CD4-positive, alpha-beta T cell treated with Interleukin-21 for 1 hour (primary cell): ENCODE data around the gene ZNF428.
"Not testable (repeated sequence)": the region's sequence is repeated elsewhere in the genome, so short reads cannot be mapped to it uniquely, and the experiment has no call there.

ENCODE experiments used
- DNase-seq: peaks from one replicate; pipeline ENCODE4 v3.0.0-alpha.2; 2020

ZNF428 gene

DNA sequence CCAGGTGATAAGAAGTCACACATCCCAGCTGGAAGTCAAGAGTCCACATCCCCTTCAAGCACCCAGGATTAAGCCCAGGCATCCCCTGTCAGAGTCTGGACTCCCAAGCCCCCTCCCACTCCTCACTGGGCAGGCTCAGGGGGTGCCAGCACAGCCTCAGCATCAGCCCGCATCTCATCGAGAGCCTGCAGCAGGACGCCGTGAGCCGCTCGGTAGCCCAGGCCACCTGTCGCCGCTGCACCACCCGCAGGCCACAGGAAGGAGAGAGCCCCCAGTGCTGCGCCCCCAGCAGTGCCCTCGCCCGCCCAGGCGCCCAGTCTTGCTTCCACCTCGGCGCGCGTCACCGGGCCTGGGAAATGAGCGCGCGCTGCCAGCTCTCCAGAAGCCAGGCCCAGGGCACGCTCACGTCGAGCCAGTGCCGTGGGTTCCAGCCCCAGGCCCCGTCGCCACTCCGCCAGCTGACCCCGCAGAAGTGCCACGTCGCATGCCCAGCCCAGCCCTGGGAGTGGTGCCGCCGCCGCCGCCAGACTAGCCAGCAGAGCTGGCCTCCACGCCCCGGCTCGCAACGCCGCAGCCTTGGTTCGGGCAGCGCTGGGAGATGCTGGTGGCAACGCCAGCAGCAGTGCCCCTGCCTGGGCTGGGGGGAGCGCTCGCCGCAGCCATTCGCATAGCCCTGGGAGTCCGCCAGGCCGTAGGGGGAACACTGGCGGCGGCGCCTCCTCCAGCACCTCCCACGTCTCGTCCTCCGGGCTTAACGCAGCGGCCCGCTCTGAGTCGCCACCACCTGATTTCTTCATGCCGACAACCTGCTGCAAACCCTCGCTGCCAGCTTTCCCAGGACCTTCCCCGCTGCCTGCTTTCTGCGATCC is 27.3 kb downstream of the ZNF428 start:
- DNase-seq, result no peak

DNA sequence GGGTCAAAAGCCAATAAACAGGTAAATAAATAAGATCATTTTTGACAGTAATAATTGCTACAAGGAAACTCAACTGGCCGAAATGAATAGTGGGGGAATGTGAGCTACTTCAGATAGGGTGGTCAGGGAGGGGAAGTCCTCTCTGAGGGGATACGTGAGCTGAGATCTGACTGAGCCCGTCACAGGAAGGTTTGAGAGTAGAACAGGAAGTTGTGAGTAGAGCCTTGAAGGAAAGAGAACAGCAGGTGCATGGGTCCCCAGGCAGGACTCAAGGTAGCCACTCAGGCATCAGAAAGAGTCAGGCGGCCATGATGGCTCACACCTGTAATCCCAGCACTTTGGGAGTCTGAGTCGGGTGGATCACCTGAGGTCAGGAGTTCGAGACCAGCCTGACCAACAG is 29.8 kb downstream of the ZNF428 start:
- DNase-seq, result no peak

DNA sequence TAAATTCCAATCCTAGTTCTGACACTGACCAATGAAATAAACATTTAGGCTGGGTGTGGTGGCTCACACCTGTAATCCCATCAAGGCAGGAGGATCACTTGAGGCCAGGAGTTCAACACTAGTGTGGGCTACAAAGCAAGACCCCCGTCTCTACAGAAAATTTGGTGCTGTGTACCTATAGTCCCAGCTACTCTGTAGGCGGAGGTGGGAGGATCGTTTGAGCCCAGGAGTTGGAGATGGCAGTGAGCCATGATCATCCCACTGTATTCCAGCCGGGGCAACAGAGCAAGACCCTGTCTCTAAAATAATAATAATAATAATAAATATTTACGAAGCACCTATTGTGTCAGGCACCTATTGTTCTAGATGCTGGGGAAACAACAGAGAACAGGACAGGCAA is 30.2 kb downstream of the ZNF428 start:
- DNase-seq, result no peak

DNA sequence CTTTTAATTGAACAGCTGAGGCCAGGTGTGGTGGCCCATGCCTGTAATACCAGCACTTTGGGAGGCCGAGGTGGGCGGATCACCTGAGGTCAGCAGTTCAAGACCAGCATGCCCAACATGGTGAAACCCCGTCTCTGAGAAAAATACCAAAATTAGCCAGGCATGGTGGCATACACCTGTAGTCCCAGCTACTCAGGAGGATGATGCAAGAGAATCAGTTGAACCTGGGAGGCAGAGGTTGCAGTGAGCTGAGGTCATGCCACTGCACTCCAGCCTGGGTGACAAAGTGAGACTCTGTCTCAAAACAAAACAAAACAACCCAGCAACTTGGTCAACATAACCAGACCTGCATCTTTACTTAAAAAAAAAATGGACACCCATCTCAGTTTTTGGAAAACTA is 32.4 kb downstream of the ZNF428 start:
- DNase-seq, result not testable (repeated sequence)

DNA sequence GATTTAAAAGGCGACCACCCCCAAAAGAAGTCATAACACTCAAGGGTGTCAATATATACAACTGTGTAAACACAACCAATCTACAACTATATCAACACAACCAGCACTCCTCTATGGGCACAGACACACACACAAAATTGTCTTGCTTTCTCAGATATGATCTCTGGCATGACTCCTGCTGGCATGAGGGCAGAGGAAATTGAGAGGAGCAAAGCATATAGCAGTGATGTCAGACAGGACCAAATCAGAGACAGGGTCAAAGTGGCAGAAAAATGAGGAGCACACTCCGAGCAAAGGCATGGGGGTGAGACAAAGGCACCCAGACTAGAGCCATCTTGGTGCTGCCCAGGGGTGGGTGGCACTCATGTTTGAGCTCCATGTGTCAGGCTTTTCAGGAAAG is 33.1 kb downstream of the ZNF428 start:
- DNase-seq, result no peak

DNA sequence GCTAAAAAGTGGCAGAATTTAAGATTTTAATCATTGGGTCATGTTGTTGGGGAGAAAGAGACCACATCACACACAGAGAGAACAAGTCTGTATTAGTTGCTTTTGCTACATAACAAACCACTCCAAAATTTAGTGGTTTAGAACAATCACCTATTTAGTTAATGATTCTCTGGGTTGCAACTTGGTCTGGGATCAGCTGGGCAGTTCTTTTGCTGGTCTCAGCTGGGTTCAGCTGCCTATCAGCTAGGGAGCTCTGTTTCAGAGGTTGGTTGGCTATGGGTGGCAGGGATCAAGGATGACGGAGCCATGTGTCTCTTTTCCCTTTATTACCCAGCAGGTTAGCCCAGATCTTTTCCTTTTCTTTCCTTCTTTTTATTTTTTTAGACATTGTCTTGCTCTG is 34.9 kb downstream of the ZNF428 start:
- no peak for DNase-seq

DNA sequence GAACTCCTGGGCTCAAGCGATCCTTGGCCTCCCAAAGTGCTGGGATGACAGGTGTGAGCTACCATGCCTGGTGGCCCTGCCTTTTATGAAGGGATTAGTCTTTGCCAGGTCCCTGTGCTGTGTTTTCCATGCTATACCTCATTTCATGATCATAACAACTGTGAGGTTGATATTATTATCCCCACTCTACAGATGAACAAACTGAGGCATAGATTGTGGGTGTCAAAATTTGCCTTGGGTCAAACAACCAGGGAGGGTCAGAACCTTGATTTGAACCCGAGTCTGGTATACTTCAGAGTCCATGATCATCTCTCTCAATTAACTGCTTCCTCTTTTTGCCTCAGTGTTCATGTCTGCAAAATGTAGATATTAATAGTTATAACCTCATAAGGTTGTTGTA is 36.9 kb downstream of the ZNF428 start:
- DNase-seq, result no peak

DNA sequence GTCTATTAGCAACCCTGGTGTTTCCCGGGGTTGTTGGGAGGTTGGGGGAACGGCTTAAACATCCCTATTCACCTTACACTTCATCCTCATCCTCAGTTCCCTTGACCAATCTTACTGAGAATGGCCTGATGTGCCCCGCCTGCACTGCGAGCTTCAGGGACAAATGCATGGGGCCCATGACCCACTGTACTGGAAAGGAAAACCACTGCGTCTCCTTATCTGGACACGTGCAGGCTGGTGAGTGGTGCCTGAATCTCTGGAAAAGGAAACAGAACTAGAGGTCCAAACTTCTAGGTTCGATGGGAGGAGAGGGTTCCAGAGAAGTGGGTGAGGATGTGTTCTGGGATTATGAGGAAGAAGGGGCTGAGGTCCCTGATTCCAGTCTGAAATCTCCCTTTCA is 38.0 kb downstream of the ZNF428 start:
- DNase-seq, result no peak

DNA sequence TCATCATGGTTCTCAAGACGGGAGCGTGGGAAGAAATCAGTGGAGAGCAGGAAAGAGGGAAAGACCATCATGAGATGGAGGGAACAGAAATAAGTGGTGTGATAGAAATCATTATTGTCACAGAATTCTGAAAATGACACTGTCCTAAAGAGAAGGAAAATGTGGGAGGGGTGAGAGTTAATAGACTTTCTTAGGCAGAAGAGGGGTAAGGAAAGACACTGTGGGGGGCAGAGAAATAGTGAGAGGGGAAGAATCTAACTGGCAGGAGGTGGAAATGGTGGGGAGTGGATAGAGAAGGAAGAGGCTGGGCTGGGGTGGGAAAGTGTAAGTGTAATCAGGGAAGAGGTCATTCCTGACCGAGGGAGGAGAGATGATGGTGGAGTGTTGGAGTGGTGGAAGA is 40.6 kb downstream of the ZNF428 start:
- no peak for DNase-seq

DNA sequence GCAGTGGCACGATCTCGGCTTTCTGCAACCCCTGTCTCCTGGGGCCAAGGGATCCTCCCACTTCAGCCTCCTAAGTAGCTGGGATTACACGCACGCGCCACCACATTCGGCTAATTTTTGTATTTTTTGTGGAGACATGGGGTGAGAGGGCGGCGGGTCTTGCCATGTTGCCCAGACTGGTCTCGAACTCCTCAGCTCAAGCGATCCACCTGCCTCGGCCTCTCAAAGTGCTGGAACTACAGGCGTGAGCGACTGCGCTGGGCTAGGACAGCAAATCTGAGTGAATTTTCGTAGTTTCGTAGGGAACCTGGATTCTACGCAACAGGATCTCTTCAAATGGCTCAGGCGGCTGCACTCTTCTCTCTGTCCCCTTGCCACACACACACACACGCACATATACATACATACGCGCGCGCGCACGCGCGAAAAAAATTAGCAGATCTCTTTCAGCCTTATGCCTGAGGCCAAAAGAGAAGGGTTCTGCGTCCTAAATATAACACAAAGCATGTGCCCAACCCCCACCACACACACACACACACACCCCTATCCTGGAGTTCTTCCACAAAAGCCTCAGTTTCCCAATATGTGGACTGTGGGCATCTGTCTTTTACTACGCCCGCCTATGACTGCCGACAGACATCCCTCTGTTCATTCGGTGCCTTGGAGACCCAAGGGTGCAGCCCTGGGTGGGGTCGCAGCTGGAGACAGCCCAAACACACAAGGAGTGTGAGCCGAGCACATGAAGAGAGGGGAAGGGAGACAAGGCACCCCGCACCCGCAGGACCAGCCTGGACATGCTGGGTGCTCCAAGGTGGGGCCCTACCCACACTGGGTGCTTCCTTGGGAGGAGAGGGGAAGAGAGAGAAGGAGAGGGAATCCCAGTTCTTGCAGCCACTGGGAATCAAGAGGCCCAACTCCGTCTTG is 43.2 kb downstream of the ZNF428 start:
- no peak for DNase-seq

DNA sequence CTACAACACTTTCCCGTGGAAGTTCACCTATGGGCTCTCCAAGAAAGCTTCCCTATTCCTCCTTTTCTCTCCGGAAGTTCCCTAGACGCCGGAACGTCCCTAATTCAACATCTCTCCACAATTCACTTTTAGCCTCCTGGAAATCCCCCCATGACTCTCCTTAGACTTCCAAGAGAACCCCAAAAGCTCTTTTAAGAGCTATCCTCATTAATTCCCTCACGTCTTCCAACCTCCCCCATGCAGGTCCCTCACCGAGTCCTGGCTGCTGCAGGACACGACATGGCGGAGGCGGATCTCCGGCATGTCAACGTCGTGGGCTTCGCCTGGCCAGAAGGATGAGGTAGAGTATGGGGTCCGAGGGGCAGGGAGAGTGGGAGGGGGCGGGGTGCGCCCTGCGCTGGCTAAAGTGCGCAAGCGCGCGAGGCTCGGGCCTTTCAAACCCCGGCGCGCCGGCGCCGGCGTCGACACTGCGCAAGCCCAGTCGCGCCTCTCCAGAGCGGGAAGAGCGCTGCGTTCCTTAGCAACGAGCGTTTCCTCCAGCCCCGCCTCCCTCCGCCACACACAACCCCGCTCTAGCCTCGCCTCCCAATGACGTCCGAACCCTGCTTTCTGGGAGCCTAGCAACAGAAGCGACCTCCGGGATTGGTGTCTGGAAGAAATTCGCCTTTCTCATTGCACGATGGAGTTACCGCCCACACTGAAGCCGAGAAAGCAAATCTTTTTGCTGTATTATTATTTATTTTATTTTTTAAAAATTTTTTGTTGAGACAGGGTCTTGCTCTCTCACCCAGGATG is 44.1 kb downstream of the ZNF428 start, which contains the start of the genes PINLYP and XRCC1:
Gene PINLYP, plus strand, starts transcription at position 646 of the 795 bp plus-strand sequence. CDS start 1,391 bp downstream, outside the sequence.
Gene XRCC1, minus strand, starts transcription at position 372 of the 795 bp plus-strand sequence. Its CDS starts 69 bp downstream, at position 303.
- DNase-seq, result peak; percentile 98

DNA sequence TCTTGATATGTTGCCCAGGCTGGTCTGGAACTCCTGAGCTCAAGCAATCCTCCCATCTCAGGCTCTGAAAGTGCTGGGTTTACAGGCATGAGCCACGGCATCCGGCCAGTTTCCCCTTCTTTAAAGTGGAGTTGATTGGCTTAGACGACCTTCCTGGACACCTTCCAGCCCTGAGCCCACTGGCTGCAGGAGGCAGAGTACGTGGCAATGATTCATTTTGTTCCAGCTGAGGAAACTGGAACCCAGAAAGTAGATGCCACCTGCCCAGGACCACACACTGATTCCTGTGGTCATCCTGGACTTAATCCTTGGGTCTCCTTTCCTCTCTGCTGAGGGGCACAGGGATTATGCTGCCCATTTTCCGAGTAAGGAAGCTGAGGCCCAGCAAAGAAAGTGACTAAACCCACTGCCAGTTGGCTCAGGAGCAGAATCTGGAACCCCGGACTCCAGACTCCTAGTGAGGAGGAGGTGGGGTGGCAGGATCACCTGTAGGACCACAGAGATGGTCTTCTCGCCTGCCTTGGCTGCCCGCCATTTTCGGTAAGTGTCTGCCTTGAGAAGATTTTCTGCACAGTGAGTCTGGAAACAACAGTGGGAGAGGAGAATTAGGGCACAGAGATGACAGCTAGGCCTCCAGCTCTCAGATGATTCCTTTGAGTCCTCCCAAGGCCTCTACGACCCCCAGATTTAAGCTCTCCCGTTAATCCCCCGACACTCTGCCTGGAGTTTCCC is 44.8 kb downstream of the ZNF428 start:
- DNase-seq, result no peak

DNA sequence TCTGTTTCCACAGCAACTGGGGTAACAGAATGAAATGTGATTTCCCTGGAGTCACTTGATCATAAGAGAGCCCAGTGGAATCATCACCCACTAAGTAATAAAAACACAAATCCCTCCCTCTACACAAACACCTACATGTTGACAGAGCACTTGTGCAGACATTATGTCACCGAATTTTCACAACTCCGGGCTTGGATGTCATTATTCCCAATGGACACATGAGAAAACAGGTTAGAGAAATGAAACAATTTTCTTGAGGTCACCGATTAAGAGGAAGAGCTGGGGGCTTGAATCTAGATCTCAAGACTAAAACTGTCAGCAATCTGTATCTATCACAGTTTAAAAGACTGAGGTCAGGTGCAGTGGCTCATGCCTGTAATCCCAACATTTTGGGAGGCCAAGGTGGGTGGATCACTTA is 47.2 kb downstream of the ZNF428 start:
- DNase-seq, result no peak

DNA sequence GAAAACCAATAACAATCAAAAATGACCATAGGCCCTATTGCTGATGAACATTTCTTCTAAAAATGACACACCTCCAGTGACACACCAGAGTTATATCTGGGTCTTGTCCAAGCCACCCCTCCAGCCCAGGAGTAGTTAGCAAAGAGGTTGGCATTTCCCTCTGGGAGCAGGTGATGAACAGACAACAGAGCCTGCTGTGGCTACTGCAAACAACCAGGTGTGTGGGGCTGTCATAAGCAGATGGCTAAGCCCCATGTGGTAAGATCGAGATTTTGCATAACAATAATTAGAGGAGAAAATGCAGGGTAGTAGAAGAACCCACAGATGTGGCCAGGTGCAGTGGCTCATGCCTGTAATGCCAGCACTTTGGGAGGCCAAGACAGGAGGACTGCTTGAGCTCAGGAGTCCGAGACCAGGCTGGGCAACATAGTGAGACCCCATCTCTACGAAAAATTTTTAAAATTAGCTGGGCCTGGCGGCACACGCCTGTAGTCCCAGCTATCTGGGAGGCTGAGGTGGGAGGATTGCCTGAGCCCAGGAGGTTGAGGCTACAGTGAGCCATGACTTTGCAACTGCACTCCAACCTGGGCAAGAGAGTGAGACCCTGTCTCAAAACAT is 49.1 kb downstream of the ZNF428 start:
- no peak for DNase-seq

DNA sequence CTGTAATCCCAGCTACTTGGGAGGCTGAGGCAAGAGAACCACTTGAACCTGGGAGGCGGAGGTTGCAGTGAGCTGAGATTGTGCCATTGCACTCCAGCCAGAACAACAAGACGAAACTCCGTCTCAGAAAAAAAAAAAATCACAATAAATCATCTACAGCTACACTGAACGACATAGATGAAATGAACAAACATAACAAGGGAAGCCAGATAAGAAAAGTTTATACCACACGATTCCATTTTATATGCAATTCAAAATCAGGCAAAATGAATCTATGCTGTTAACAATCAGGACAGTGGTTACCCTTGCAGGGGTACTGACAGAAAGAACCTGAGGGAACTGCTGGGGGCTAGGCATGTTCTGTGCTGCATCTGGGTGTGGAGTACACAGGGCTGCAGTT is 49.8 kb downstream of the ZNF428 start:
- DNase-seq, result no peak

DNA sequence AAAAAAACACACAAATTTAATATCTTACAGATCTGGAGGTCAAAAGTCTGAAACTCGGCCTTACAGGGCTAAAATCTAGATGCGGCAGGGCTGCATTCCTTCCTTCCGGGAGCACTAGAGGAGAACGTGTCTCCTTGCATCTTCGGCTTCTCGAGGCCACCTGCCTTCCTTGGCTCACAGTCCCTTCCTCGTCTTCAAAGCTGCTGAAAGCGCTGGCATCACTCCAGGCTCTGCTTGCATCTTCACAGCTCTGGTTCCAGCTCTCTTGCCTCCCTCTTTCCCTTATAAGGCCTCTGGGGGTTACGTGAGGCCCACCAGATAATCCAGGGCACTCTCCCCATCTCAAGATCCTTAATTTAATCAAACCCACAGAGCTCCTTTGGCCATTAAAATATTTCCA is 54.6 kb downstream of the ZNF428 start:
- no peak for DNase-seq

DNA sequence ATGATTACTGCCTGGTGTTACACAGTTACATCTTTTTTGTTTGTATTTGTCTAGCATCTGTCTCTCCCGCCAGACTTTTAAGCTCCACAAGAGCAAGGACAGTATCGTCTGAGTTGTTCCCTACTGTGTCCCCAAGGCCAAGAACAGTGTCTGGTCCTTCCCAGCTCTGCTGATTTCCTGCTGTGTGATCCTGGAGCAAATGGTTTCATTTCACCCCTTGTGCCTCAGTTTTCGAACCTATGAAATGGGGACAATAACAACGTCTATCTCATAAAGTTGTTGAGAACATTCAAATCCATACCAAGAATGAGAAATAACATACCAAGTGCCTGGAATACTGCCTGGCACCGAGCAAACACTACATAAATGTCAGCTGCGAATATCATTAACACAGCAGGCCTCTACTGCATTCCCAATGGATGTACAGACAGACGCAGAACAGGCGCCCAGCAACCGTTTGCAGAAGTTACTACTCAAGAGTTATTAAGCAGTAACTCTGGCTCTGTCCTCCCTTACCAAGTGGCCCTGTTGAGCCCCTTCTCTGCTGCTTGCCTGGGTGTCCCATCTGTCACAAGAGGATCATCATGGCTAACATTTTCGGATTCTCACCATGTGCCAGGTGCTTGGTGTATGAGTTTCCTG is 55.5 kb downstream of the ZNF428 start:
- no peak for DNase-seq

DNA sequence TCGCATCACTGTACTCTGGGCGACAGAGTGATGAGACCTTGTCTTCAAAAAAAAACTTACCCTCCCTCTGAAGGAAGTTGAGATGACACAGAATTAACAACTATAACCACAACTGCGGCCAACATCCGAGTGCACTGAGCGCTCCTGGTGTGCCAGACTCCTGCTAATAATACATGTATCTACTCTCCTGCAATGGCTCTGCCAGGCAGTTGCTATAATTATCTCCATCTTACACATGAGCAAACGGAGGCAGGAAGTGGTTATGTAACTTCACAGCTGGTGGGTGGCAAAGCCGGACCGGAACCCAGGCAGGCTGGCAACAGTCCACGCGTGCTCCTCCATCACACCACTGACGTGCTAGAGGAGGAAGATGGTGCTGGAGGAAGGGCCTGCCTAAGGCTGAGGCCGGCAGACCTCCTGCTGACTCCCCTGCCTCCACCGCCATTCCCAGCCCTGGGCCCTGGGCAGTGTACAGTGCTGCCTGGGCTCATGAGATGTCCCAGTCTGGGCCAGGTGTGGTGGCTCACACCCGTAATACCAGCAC is 56.7 kb downstream of the ZNF428 start:
- peak; percentile 92 for DNase-seq

DNA sequence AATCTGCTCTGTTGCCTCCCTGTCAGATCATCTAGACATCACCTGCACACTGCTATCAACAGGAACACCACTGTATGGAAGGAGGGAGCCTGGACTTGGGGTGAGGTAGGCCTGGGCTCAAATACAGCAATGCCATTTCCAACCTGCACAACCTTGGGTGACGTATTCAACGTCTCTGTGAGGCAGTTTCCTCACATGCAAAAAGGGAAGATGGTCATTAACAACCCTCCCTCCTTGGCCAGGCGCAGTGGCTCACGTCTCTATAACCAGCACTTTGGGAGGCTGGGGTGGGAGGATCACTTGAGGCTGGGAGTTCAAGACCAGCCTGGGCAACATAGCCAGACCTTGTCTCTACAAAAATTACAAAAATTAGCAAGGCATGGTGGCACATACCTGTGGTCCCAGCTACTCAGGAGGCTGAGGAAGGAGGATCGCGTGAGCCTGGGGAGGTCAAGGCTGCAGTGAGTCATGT is 57.2 kb downstream of the ZNF428 start:
- DNase-seq, result no peak

DNA sequence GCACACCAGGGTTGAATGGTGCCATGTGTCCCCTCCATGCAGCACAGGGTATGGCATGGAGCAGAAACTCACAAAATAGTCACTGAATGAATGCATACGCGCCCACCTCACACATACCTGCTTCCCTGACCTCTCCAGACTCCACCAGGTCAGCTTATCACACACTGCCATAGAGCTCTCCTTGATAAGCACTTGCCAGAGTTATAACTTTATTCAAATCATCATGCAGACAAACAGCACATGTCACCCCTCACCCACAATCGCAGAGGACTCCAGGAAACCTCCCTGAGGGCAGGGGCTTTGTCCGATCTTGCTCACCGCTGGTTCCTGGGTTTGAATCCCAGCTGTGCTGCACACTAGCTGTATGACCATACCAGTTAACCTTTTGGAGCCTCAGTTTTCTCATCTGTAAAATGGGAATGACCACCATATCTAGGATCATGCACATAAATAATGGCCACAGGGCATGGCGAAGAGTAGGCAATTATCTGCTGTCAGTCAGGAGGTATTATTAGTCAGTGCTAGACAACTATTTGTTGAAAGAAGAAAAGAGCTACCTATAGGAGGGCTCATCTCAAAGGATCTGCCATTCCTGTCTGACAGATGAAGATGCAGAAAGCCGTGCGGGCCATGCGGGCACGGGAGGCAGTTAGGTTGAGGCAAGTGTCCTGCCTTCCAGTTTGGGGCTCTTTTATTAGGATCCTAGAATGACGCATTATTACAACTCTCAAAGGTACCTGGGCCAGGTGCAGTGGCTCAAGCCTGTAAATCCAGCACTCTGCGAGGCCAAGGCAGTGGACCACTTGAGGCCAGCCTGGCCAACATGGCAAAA is 58.1 kb downstream of the ZNF428 start:
- DNase-seq, result no peak
